Uterus (tissue), 2 donors: ENCODE data around the gene ZFP69.
"Not testable (repeated sequence)": the region's sequence is repeated elsewhere in the genome, so short reads cannot be mapped to it uniquely, and the experiment has no call there.

ENCODE experiments used
- CTCF ChIP-seq, 4 experiments: fragments of 200-600 bp in 2 of 4; fragments of 450-650 bp in 2 of 4; sonication (generic) in 2 of 4; IDR thresholded peaks; one replicate each; pipeline ENCODE4 v1.5.1; 2016 to 2019; ENCODE audit warnings: antibody characterized with exemption in 4 of 4, mild to moderate bottlenecking in 2 of 4, moderate library complexity in 1 of 4
- POLR2A ChIP-seq, 2 donors: fragments of 450-650 bp; IDR thresholded peaks; one replicate each; pipeline ENCODE4 v1.6.1; 2016; ENCODE audit warnings: antibody characterized with exemption in 2 of 2, mild to moderate bottlenecking in 1 of 2, moderate library complexity in 1 of 2

GRCh38 chr1:40502651-40503050 lies 25.6 kb downstream of the ZFP69 start:
- not testable (repeated sequence) for TF ChIP-seq POLR2A, CTCF (IDR thresholded peaks at IDR 0.05)
